Left colon (tissue), 2 donors: ENCODE measurements around the gene RXRB. TPM values are rescaled to one million over a fixed set of nuclear protein-coding genes. Genes with fewer than 3 reads are reported as not detected.

Source experiments
- ATAC-seq: fragments of 200-7000 bp; cut with Tn5 transposase; one replicate; pipeline ENCODE4 v1.9.1; 2020; ENCODE audit warnings: mild to moderate bottlenecking, moderate library complexity
- DNase-seq, 2 donors: peaks; one replicate each; pipeline ENCODE4 v3.0.0-alpha.2; 2020
- intact Hi-C, 2 donors: fragments of 100-400 bp; cut with DNase I in 1 of 2; cut with micrococcal nuclease in 1 of 2; formaldehyde crosslinking; loops; one replicate each; pipeline versions ENCODE4 v1.11.2 to v1.14.0; 2022; cut with DNase I, micrococcal nuclease
- total RNA-seq, 2 donors: library from RNA; stranded (reverse); fragmentation: NEBNext Ultra II Directional; extraction: Animal tissue kit (Norgen Biotek cat#: 25700); gene quantifications; one replicate each; pipeline ENCODE4 v1.2.1, GENCODE V29; 2021
- donor health status: DM: no; HTN: no; CAD: no.
- donor health status: DM: yes; HTN: yes; CAD: no.

RXRB gene
- total RNA-seq, 2 donors from 2014 or later: 34.4 to 37.0 TPM

GRCh38 chr6:33201147-33201545 lies 681 bp upstream of the RXRB start:
- ATAC-seq (no peak), DNase-seq (no peak)
- intact Hi-C loops: no loop called here

GRCh38 chr6:33199687-33200218 lies 712 bp downstream of the RXRB start:
- ATAC-seq (peak; percentile 54), DNase-seq (peak; percentile 84)
- intact Hi-C loops: loop anchor here in 1 of 2 donors (5.0 kb wide), 1 partner anchor 37 kb away; no protein-coding TSS in a partner anchor

- DNase-seq (no peak), ATAC-seq (no peak)
- intact Hi-C loops: loop anchor here in 1 of 2 donors (5.0 kb wide), 1 partner anchor 37 kb away; no protein-coding TSS in a partner anchor
These were observed 1.5 kb downstream of the RXRB start for GRCh38 chr6:33198853-33199436.

- ATAC-seq: no peak
- intact Hi-C loops: loop anchor here in 1 of 2 donors (5.0 kb wide), 1 partner anchor 36 kb away; no protein-coding TSS in a partner anchor
- DNase-seq: no peak
These were observed 2.2 kb downstream of the RXRB start for GRCh38 chr6:33198159-33198852.

- intact Hi-C loops: loop anchor here in 1 of 2 donors (5.0 kb wide), 1 partner anchor 35 kb away; no protein-coding TSS in a partner anchor
- ATAC-seq (peak; percentile 35), DNase-seq (peak; percentile 42 to 49)
These were observed 2.9 kb downstream of the RXRB start for GRCh38 chr6:33197431-33198048.

- intact Hi-C loops: loop anchor here in 1 of 2 donors (5.0 kb wide), 1 partner anchor 33 kb away; no protein-coding TSS in a partner anchor
- DNase-seq (no peak), ATAC-seq (no peak)
These were observed 4.9 kb downstream of the RXRB start for GRCh38 chr6:33195304-33196165.

GRCh38 chr6:33194431-33194979 lies 6.0 kb downstream of the RXRB start:
- intact Hi-C loops: no loop called here
- DNase-seq: no peak
- ATAC-seq: no peak

GRCh38 chr6:33193619-33194018 lies 6.8 kb downstream of the RXRB start:
- no peak for DNase-seq
- intact Hi-C loops: no loop called here
- ATAC-seq: no peak

- DNase-seq (peak in 1 of 2 donors; percentile 43), ATAC-seq (peak; percentile 42)
These were observed 7.5 kb downstream of the RXRB start for GRCh38 chr6:33192671-33193602.

GRCh38 chr6:33192105-33192646 lies 8.3 kb downstream of the RXRB start, which contains the start of gene COL11A2:
Gene COL11A2, minus strand, starts transcription at chr6:33192467. Its CDS starts 227 bp downstream, at chr6:33192240.
- DNase-seq: peak in 1 of 2 donors; percentile 18
- ATAC-seq: peak; percentile 25
- intact Hi-C loops: no loop called here

More at GRCh38 chr6:33192671-33193602, 7.5 kb downstream of the RXRB start:
- intact Hi-C loops: no loop called here

GRCh38 chr6:33191383-33192104 lies 8.9 kb downstream of the RXRB start:
- DNase-seq: no peak
- intact Hi-C loops: no loop called here
- no peak for ATAC-seq

GRCh38 chr6:33190504-33191107 lies 9.9 kb downstream of the RXRB start:
- intact Hi-C loops: no loop called here
- no peak for DNase-seq
- no peak for ATAC-seq

GRCh38 chr6:33189625-33190448 lies 10.6 kb downstream of the RXRB start:
- DNase-seq: no peak
- ATAC-seq: no peak
- intact Hi-C loops: no loop called here

GRCh38 chr6:33189164-33189563 lies 11.3 kb downstream of the RXRB start:
- DNase-seq (no peak), ATAC-seq (no peak)
- intact Hi-C loops: no loop called here

GRCh38 chr6:33187809-33188208 lies 12.7 kb downstream of the RXRB start:
- ATAC-seq (no peak), DNase-seq (no peak)
- intact Hi-C loops: no loop called here
